Nephron progenitor cell (in vitro differentiated cells): ENCODE results near the gene MMAB.

Experiments
- DNase-seq: peaks from one replicate; pipeline ENCODE4 v3.0.0; 2021
- H3K27ac Mint-ChIP-seq: 2 replicates; pipeline ENCODE4 v1.8.0; 2021; ENCODE audit warnings: mild to moderate bottlenecking, moderate library complexity, mixed read lengths
- H3K27me3 Mint-ChIP-seq: 2 replicates; pipeline ENCODE4 v1.8.0; 2021; ENCODE audit warnings: mild to moderate bottlenecking, low read depth, mixed read lengths; ENCODE audit not compliant: poor library complexity
- H3K36me3 Mint-ChIP-seq: 2 replicates; pipeline ENCODE4 v1.8.0; 2021; ENCODE audit warnings: low read depth, mixed read lengths
- H3K4me1 Mint-ChIP-seq: 2 replicates; pipeline ENCODE4 v1.8.0; 2021; ENCODE audit warnings: mixed read lengths
- H3K4me3 Mint-ChIP-seq: 2 replicates; pipeline ENCODE4 v1.8.0; 2021; ENCODE audit warnings: mild to moderate bottlenecking, moderate library complexity, mixed read lengths
- H3K9me3 Mint-ChIP-seq: 2 replicates; pipeline ENCODE4 v1.8.0; 2021; ENCODE audit warnings: mild to moderate bottlenecking, moderate library complexity, mixed read lengths
- CTCF ChIP-seq: fragments of 200-600 bp; sonication (generic); IDR thresholded peaks from 2 replicates; pipeline ENCODE4 v1.5.0; 2021; ENCODE audit warnings: antibody characterized with exemption

The MMAB gene

GRCh38 chr12:109559601-109560000, 13.7 kb downstream of the MMAB start:
- Mint-ChIP-seq H3K4me1 (peaks cover 35% of the 10 kb centered on the region), H3K9me3 (no peaks in the 10 kb centered on the region), H3K4me3 (no peak overlapping the region), H3K36me3 (peaks cover 19% of the 10 kb centered on the region), H3K27me3 (peaks cover 4% of the 10 kb centered on the region), H3K27ac (no peak overlapping the region)
- no peak for DNase-seq
- no peak for TF ChIP-seq CTCF

GRCh38 chr12:109559200-109559505, 14.2 kb downstream of the MMAB start:
- peaks cover 37% of the 10 kb centered on the region for H3K4me1 Mint-ChIP-seq
- H3K9me3 Mint-ChIP-seq, result no peaks in the 10 kb centered on the region
- TF ChIP-seq CTCF, result no peak
- no peak for DNase-seq
- no peak overlapping the region for H3K4me3 Mint-ChIP-seq
- H3K27me3 Mint-ChIP-seq, result peaks cover 4% of the 10 kb centered on the region
- H3K36me3 Mint-ChIP-seq, result peaks cover 19% of the 10 kb centered on the region
- H3K27ac Mint-ChIP-seq, result no peak overlapping the region

GRCh38 chr12:109558374-109559199, 14.7 kb downstream of the MMAB start:
- Mint-ChIP-seq H3K36me3 (peaks cover 19% of the 10 kb centered on the region), H3K27ac (no peak overlapping the region), H3K27me3 (peaks cover 6% of the 10 kb centered on the region), H3K4me1 (peaks cover 43% of the 10 kb centered on the region), H3K9me3 (no peaks in the 10 kb centered on the region), H3K4me3 (no peak overlapping the region)
- DNase-seq, result no peak
- TF ChIP-seq CTCF, result no peak

GRCh38 chr12:109557805-109558204, 15.5 kb downstream of the MMAB start:
- H3K9me3 Mint-ChIP-seq, result no peaks in the 10 kb centered on the region

GRCh38 chr12:109557200-109557599, 16.1 kb downstream of the MMAB start:
- Mint-ChIP-seq H3K36me3 (peaks cover 14% of the 10 kb centered on the region), H3K27me3 (peaks cover 12% of the 10 kb centered on the region), H3K9me3 (no peaks in the 10 kb centered on the region), H3K4me1 (peaks cover 48% of the 10 kb centered on the region), H3K4me3 (no peak overlapping the region), H3K27ac (peak overlapping the region; percentile 79)
- DNase-seq, result no peak
- TF ChIP-seq CTCF, result no peak

More at GRCh38 chr12:109557805-109558204, 15.5 kb downstream of the MMAB start:
- peaks cover 19% of the 10 kb centered on the region for H3K36me3 Mint-ChIP-seq
- DNase-seq, result no peak
- no peak for TF ChIP-seq CTCF
- H3K4me1 Mint-ChIP-seq, result peaks cover 48% of the 10 kb centered on the region
- peak overlapping the region; percentile 45 for H3K27ac Mint-ChIP-seq
- H3K4me3 Mint-ChIP-seq, result no peak overlapping the region
- peaks cover 9% of the 10 kb centered on the region for H3K27me3 Mint-ChIP-seq
